GM19324 (cell line): ENCODE measurements around the gene SPDL1.
"Not testable (repeated sequence)": the region's sequence is repeated elsewhere in the genome, so short reads cannot be mapped to it uniquely, and the experiment has no call there.

Source experiments
- ATAC-seq: cut with Tn5 transposase; IDR thresholded peaks from one replicate; pipeline ENCODE4 v1.9.1; 2021; ENCODE audit warnings: mild to moderate bottlenecking, moderate library complexity; ENCODE audit not compliant: unreplicated experiment, low FRiP score

The SPDL1 gene

GRCh38 chr5:169571355-169571754, 12.2 kb upstream of the SPDL1 start:
- no peak for ATAC-seq

- no peak for ATAC-seq
These were observed 9.4 kb upstream of the SPDL1 start for GRCh38 chr5:169574134-169574646.

- ATAC-seq: no peak
These were observed 7.4 kb upstream of the SPDL1 start for GRCh38 chr5:169576181-169576598.

GRCh38 chr5:169577951-169578350, 5.6 kb upstream of the SPDL1 start:
- ATAC-seq: no peak

- no peak for ATAC-seq
These were observed 2.6 kb upstream of the SPDL1 start for GRCh38 chr5:169580964-169581363.

- no peak for ATAC-seq
These were observed 1.9 kb upstream of the SPDL1 start for GRCh38 chr5:169581580-169582227.

GRCh38 chr5:169583101-169583423, 511 bp upstream of the SPDL1 start:
- peak; percentile 33 for ATAC-seq

- ATAC-seq: no peak
These were observed 1.5 kb downstream of the SPDL1 start for GRCh38 chr5:169584998-169585451.

- no peak for ATAC-seq
These were observed 7.0 kb downstream of the SPDL1 start for GRCh38 chr5:169590602-169591001.

GRCh38 chr5:169591636-169592035, 8.1 kb downstream of the SPDL1 start:
- no peak for ATAC-seq

GRCh38 chr5:169592937-169593650, 9.5 kb downstream of the SPDL1 start:
- ATAC-seq: no peak

GRCh38 chr5:169595172-169595820, 11.7 kb downstream of the SPDL1 start:
- no peak for ATAC-seq

GRCh38 chr5:169599451-169599850, 15.9 kb downstream of the SPDL1 start:
- ATAC-seq: no peak

- no peak for ATAC-seq
These were observed 19.0 kb downstream of the SPDL1 start for GRCh38 chr5:169602535-169602934.

- ATAC-seq: no peak
These were observed 22.7 kb downstream of the SPDL1 start for GRCh38 chr5:169606279-169606678.

- ATAC-seq: no peak
These were observed 24.3 kb downstream of the SPDL1 start for GRCh38 chr5:169607882-169608281.

GRCh38 chr5:169609716-169610115, 26.1 kb downstream of the SPDL1 start:
- ATAC-seq: no peak

GRCh38 chr5:169610606-169611005, 27.0 kb downstream of the SPDL1 start:
- ATAC-seq: no peak

GRCh38 chr5:169615561-169615960, 32.0 kb downstream of the SPDL1 start:
- no peak for ATAC-seq

GRCh38 chr5:169624307-169624706, 40.7 kb downstream of the SPDL1 start:
- not testable (repeated sequence) for ATAC-seq

GRCh38 chr5:169626779-169627178, 43.2 kb downstream of the SPDL1 start:
- no peak for ATAC-seq
